GM12872 (cell line): ENCODE data around the gene TRIM9.

Experiments used
- CTCF ChIP-seq: IDR thresholded peaks from 3 replicates; pipeline ENCODE4 v1.5.1; 2011; ENCODE audit warnings: low read depth, mild to moderate bottlenecking, low read length, moderate library complexity; ENCODE audit not compliant: insufficient read depth

The TRIM9 gene

GRCh38 chr14:50936882-50937281 is 158.0 kb downstream of the TRIM9 start:
- TF ChIP-seq CTCF = no peak

DNA sequence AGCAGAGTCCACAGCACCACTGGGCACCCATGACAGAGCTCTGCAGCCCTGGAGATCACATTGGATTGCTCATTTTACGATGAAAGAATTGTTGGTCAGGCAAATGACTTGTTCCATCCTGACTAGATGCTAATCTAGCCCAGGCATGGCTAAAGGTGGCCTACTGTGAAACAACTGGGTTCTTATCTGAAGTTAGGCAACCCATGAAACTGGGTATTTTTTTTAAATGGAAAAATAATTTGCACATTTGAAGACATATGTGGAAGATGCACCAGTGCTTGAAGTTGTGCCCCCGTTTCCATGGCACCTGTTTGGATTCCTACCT is 158.9 kb downstream of the TRIM9 start:
- no peak for TF ChIP-seq CTCF

- no peak for TF ChIP-seq CTCF
These were observed 159.5 kb downstream of the TRIM9 start for GRCh38 chr14:50935126-50936015.

GRCh38 chr14:50932592-50933495 is 162.1 kb downstream of the TRIM9 start:
- TF ChIP-seq CTCF = no peak

DNA sequence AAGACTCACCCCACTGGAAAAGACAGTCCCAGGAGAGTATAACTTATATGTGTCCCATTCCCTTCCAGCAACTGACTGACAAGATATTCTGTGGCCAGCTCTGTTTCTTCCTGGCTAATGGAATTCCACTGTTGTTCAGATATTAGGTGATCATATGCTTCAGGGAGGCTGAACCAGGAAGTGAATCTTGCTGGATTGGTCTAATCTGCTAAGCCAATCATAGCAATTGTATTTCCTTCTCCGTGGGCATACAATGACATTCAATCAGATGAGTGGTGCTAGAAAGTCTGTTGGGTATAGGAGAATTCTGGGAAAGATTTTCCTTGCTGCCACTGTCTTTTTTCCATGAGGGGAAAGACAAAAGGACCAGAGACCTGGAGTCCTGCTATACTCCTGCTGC is 162.7 kb downstream of the TRIM9 start:
- no peak for TF ChIP-seq CTCF

DNA sequence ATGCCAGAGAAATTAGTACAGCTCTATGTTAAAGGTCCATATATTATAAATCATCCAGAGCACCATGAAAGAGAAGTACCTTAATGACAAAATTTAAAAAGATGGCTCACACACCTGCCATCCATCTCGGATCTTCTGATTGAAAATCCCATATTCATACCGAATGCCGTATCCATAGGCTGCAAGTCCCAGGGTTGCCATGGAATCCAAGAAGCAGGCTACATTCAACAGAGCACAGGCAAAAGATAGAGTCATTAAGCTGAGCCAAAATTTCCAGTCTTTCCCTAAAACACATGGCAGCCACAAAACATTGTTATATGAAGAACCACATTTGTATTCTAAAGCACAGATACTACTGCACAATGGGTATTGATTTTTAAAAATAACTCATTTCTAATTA is 163.3 kb downstream of the TRIM9 start:
- TF ChIP-seq CTCF = no peak

DNA sequence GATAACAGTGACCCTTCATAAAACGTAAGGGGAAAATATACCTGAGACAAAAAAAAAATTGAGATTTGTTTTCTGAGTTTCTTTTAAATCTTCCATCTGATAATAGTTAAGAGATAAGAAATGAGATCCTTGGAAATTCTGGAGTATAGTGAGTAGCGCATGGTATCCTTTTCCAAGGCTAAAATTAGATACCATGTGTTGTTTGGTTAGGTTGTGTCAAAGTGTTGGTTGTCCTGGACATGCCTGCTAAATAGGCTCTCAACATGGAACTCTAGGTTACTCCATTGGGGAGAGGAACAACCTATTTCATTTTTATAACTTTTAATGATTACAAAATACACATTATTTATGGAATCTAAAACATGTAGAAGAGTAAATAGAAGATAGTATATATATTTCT is 165.4 kb downstream of the TRIM9 start:
- no peak for TF ChIP-seq CTCF
